ENCODE measurements around the gene TNFRSF14.
"Not testable (repeated sequence)": the region's sequence is repeated elsewhere in the genome, so short reads cannot be mapped to it uniquely, and the experiment has no call there.

The TNFRSF14 gene

GRCh38 chr1:2555634-2556276, 416 bp upstream of the TNFRSF14 start:
- DNase-seq, result no peak

- no peak for DNase-seq
Measured at GRCh38 chr1:2556678-2557481, 709 bp downstream of the TNFRSF14 start.

GRCh38 chr1:2557482-2558400, 1.6 kb downstream of the TNFRSF14 start:
- no peak for DNase-seq

GRCh38 chr1:2558420-2558819, 2.2 kb downstream of the TNFRSF14 start:
- no peak for DNase-seq

- no peak for DNase-seq
Measured at GRCh38 chr1:2558861-2559260, 2.7 kb downstream of the TNFRSF14 start.

- no peak for DNase-seq
Measured at GRCh38 chr1:2559509-2560298, 3.5 kb downstream of the TNFRSF14 start.

- no peak for DNase-seq
Measured at GRCh38 chr1:2560299-2561073, 4.3 kb downstream of the TNFRSF14 start.

GRCh38 chr1:2561446-2561845, 5.3 kb downstream of the TNFRSF14 start:
- DNase-seq, result no peak

GRCh38 chr1:2561898-2562895, 6.0 kb downstream of the TNFRSF14 start:
- DNase-seq, result no peak

- DNase-seq, result no peak
Measured at GRCh38 chr1:2563205-2563604, 7.0 kb downstream of the TNFRSF14 start.

GRCh38 chr1:2564006-2564814, 8.0 kb downstream of the TNFRSF14 start:
- DNase-seq, result no peak

- DNase-seq, result no peak
Measured at GRCh38 chr1:2564815-2565374, 8.7 kb downstream of the TNFRSF14 start.

- no peak for DNase-seq
Measured at GRCh38 chr1:2566101-2567045, 10.2 kb downstream of the TNFRSF14 start.

GRCh38 chr1:2567083-2567679, 11.0 kb downstream of the TNFRSF14 start:
- no peak for DNase-seq

- not testable (repeated sequence) for DNase-seq
Measured at GRCh38 chr1:2568187-2568816, 12.1 kb downstream of the TNFRSF14 start.

- DNase-seq, result no peak
Measured at GRCh38 chr1:2569060-2569459, 12.9 kb downstream of the TNFRSF14 start.

- not testable (repeated sequence) for DNase-seq
Measured at GRCh38 chr1:2569703-2570102, 13.5 kb downstream of the TNFRSF14 start.
